ENCODE measurements around the gene INCA1. TPM values are rescaled to one million over a fixed set of nuclear protein-coding genes. Genes with fewer than 3 reads are reported as not detected.

INCA1 gene
- total and polyA plus RNA-seq, 2 donors: 0.24 to 1.5 TPM

DNA sequence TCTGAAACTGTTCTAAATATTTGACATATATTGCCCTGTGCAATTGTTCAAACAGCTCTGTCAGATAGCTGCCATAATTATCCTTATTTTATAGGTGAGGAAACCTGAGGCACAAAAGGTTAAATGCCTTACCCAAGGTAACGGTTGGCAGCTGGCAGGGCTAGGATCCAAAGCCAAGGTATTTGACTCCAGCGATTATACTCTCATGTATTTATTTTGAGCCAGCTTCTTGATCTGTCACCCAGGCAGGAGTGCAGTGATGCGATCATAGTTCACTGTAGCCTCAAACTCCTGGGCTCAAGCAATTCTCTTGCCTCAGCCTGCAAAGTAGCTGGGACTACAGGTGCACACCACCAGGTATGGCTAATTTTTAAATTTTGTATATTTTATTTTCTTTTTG is 39.2 kb downstream of the INCA1 start:
- no peak for DNase-seq (ENCODE audit: low read depth in 6 of 9, low spot score in 9 of 9)
- H3K9me3 ChIP-seq (ENCODE audit: control insufficient read depth in 2 of 2, insufficient read depth in 1 of 2, low read length in 1 of 2): no peaks in the 10 kb centered on the region
- WGBS: 95% methylated on average over 3 of the region's 3 CpGs
- H3K27ac ChIP-seq (ENCODE audit: low read depth in 1 of 2, low read length in 1 of 2): no peak overlapping the region
- peaks cover 23 to 24% of the 10 kb centered on the region in 2 donors for H3K36me3 ChIP-seq (ENCODE audit: control insufficient read depth in 2 of 2, insufficient read depth in 2 of 2, low read length in 1 of 2)
- no peak overlapping the region for H3K4me3 ChIP-seq (ENCODE audit: low read length in 2 of 2)
- H3K27me3 ChIP-seq (ENCODE audit: control insufficient read depth in 2 of 2, insufficient read depth in 1 of 2, low read length in 1 of 2): no peaks in the 10 kb centered on the region
- peaks cover 0 to 3% of the 10 kb centered on the region in 2 donors for H3K4me1 ChIP-seq (ENCODE audit: control insufficient read depth in 2 of 2, insufficient read depth in 2 of 2, low read length in 2 of 2)

DNA sequence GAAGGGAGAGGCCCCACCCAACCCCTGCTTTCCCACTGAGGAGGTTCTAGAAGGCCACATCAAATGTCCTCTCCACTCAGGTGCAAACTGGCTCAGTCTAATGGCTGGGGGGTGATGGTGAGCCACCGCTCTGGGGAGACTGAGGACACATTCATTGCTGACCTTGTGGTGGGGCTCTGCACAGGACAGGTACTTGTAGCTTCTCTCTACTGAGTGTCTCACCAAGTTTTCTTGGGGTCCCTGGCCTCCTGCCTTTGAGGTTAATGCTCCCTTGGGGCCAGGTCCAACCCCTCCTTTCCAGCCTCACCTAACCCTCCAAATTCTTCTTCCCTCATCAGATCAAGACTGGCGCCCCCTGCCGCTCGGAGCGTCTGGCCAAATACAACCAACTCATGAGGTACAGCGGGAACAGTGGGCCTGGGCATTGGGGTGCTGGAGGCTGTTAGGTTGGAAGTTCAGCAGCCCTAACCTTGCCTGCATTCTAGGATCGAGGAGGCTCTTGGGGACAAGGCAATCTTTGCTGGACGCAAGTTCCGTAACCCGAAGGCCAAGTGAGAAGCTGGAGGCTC is 40.7 kb downstream of the INCA1 start:
- H3K9me3 ChIP-seq (ENCODE audit: control insufficient read depth in 2 of 2, insufficient read depth in 1 of 2, low read length in 1 of 2): no peaks in the 10 kb centered on the region
- 92% methylated on average over 10 of the region's 10 CpGs for WGBS
- no peak for DNase-seq (ENCODE audit: low read depth in 6 of 9, low spot score in 9 of 9)
- H3K4me3 ChIP-seq (ENCODE audit: low read length in 2 of 2): no peak overlapping the region
- no peak overlapping the region for H3K27ac ChIP-seq (ENCODE audit: low read depth in 1 of 2, low read length in 1 of 2)
- peaks cover 0 to 13% of the 10 kb centered on the region in 2 donors for H3K4me1 ChIP-seq (ENCODE audit: control insufficient read depth in 2 of 2, insufficient read depth in 2 of 2, low read length in 2 of 2)
- peaks cover 20 to 23% of the 10 kb centered on the region in 2 donors for H3K36me3 ChIP-seq (ENCODE audit: control insufficient read depth in 2 of 2, insufficient read depth in 2 of 2, low read length in 1 of 2)
- no peaks in the 10 kb centered on the region for H3K27me3 ChIP-seq (ENCODE audit: control insufficient read depth in 2 of 2, insufficient read depth in 1 of 2, low read length in 1 of 2)

DNA sequence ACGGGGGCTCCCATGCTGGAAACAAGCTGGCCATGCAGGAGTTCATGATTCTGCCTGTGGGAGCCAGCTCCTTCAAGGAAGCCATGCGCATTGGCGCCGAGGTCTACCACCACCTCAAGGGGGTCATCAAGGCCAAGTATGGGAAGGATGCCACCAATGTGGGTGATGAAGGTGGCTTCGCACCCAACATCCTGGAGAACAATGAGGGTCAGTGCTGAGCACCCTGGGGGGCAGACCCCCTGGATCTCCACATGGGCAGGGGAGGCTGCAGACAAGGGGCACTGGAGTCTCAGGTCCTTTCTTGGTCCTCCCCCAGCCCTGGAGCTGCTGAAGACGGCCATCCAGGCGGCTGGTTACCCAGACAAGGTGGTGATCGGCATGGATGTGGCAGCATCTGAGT is 42.2 kb downstream of the INCA1 start:
- DNase-seq (ENCODE audit: low read depth in 6 of 9, low spot score in 9 of 9): no peak
- peaks cover 12 to 28% of the 10 kb centered on the region in 2 donors for H3K4me1 ChIP-seq (ENCODE audit: control insufficient read depth in 2 of 2, insufficient read depth in 2 of 2, low read length in 2 of 2)
- H3K4me3 ChIP-seq (ENCODE audit: low read length in 2 of 2): no peak overlapping the region
- peaks cover 0 to 4% of the 10 kb centered on the region in 2 donors for H3K27me3 ChIP-seq (ENCODE audit: control insufficient read depth in 2 of 2, insufficient read depth in 1 of 2, low read length in 1 of 2)
- peaks cover 15 to 16% of the 10 kb centered on the region in 2 donors for H3K36me3 ChIP-seq (ENCODE audit: control insufficient read depth in 2 of 2, insufficient read depth in 2 of 2, low read length in 1 of 2)
- 98% methylated on average over 8 of the region's 8 CpGs for WGBS
- no peak overlapping the region for H3K27ac ChIP-seq (ENCODE audit: low read depth in 1 of 2, low read length in 1 of 2)
- no peaks in the 10 kb centered on the region for H3K9me3 ChIP-seq (ENCODE audit: control insufficient read depth in 2 of 2, insufficient read depth in 1 of 2, low read length in 1 of 2)

DNA sequence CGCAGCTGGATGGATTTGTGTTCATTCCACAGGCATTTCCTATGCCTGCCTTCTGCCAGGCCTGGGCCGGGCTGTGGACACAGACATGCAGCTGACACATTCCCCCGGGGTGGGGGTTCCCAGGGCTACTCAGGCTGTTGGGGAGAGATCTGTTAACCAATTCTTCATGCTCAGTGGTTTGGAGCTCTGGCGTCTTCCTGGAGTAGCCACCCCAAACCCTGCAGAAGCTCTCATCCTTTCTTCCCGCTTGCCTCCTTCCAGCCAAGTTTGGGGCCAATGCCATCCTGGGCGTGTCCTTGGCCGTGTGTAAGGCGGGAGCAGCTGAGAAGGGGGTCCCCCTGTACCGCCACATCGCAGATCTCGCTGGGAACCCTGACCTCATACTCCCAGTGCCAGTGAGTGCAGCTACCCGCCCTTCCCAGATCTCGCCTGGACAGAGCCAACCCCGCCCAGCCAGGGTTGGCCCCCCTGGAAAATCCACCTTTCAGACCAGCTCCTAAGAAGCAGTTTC is 43.8 kb downstream of the INCA1 start:
- Histone ChIP-seq H3K4me3 (ENCODE audit: low read length in 2 of 2) (no peak overlapping the region), H3K4me1 (ENCODE audit: control insufficient read depth in 2 of 2, insufficient read depth in 2 of 2, low read length in 2 of 2) (peaks cover 13 to 29% of the 10 kb centered on the region in 2 donors), H3K27me3 (ENCODE audit: control insufficient read depth in 2 of 2, insufficient read depth in 1 of 2, low read length in 1 of 2) (peaks cover 0 to 5% of the 10 kb centered on the region in 2 donors), H3K27ac (ENCODE audit: low read depth in 1 of 2, low read length in 1 of 2) (peak overlapping the region in 1 of 2 donors; percentile 37), H3K9me3 (ENCODE audit: control insufficient read depth in 2 of 2, insufficient read depth in 1 of 2, low read length in 1 of 2) (no peaks in the 10 kb centered on the region), H3K36me3 (ENCODE audit: control insufficient read depth in 2 of 2, insufficient read depth in 2 of 2, low read length in 1 of 2) (peaks cover 4 to 5% of the 10 kb centered on the region in 2 donors)
- DNase-seq (ENCODE audit: low read depth in 6 of 9, low spot score in 9 of 9): no peak
- 93% methylated on average over 14 of the region's 14 CpGs for WGBS

DNA sequence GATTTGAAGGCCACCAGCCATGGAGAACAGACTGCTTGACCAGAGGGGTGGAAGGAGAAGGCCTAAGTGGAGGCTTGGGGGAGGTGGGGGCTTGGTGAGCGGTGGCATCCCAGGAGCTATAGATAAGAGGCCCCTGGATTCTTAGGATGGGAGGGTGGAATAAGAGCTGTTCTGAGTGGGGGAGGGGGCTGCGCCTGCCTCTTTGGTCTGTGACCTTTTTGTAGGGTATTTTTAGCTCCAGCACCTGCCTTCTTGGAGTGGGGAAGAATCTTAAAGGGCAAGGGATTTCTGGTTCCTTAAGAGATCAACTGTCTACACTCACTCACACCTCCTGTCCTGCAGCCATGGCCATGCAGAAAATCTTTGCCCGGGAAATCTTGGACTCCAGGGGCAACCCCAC is 45.8 kb downstream of the INCA1 start:
- Histone ChIP-seq H3K27me3 (ENCODE audit: control insufficient read depth in 2 of 2, insufficient read depth in 1 of 2, low read length in 1 of 2) (peaks cover 0 to 5% of the 10 kb centered on the region in 2 donors), H3K9me3 (ENCODE audit: control insufficient read depth in 2 of 2, insufficient read depth in 1 of 2, low read length in 1 of 2) (peaks cover 0 to 5% of the 10 kb centered on the region in 2 donors), H3K4me1 (ENCODE audit: control insufficient read depth in 2 of 2, insufficient read depth in 2 of 2, low read length in 2 of 2) (peaks cover 13 to 32% of the 10 kb centered on the region in 2 donors), H3K36me3 (ENCODE audit: control insufficient read depth in 2 of 2, insufficient read depth in 2 of 2, low read length in 1 of 2) (peaks cover 5 to 10% of the 10 kb centered on the region in 2 donors), H3K4me3 (ENCODE audit: low read length in 2 of 2) (peak overlapping the region in 1 of 2 donors; percentile 3), H3K27ac (ENCODE audit: low read depth in 1 of 2, low read length in 1 of 2) (no peak overlapping the region)
- 88% methylated on average over 3 of the region's 3 CpGs for WGBS
- DNase-seq (ENCODE audit: low read depth in 6 of 9, low spot score in 9 of 9): no peak

DNA sequence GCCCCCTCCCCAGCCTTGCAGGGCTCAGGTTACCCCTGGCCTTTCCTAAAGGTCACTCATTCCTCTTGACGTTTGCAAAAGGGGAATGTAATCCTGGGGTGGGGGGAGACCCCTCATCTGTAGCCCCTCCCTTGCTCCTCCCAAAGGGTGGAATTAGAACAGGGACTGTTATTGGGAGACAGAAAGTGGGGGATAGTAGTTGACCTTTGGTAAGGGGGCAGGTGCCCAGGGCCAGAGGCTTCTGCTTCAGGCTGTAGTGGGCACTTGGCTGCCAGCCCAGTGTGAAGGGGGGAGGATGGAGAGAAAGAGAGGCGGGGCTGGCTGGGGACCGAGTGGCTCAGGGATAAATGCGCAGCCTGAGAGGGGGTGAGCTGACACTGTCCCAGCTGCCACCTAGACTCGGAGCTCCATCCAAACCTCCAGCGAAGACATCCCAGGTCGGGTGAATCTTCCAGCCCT is 46.5 kb downstream of the INCA1 start, which contains the start of gene ENO3:
Gene ENO3, plus strand, starts transcription at position 374 of the 459 bp plus-strand sequence. CDS start 711 bp downstream, outside the sequence.
- Histone ChIP-seq H3K27me3 (ENCODE audit: control insufficient read depth in 2 of 2, insufficient read depth in 1 of 2, low read length in 1 of 2) (peaks cover 0 to 5% of the 10 kb centered on the region in 2 donors), H3K4me1 (ENCODE audit: control insufficient read depth in 2 of 2, insufficient read depth in 2 of 2, low read length in 2 of 2) (peaks cover 16 to 39% of the 10 kb centered on the region in 2 donors), H3K36me3 (ENCODE audit: control insufficient read depth in 2 of 2, insufficient read depth in 2 of 2, low read length in 1 of 2) (peaks cover 8 to 17% of the 10 kb centered on the region in 2 donors), H3K9me3 (ENCODE audit: control insufficient read depth in 2 of 2, insufficient read depth in 1 of 2, low read length in 1 of 2) (peaks cover 0 to 5% of the 10 kb centered on the region in 2 donors), H3K27ac (ENCODE audit: low read depth in 1 of 2, low read length in 1 of 2) (peak within 1 kb of the TSS; percentile 66 to 100), H3K4me3 (ENCODE audit: low read length in 2 of 2) (peak within 1 kb of the TSS; percentile 36 to 100)
- WGBS: 69% methylated on average over 7 of the region's 7 CpGs
- no peak for DNase-seq (ENCODE audit: low read depth in 6 of 9, low spot score in 9 of 9)

DNA sequence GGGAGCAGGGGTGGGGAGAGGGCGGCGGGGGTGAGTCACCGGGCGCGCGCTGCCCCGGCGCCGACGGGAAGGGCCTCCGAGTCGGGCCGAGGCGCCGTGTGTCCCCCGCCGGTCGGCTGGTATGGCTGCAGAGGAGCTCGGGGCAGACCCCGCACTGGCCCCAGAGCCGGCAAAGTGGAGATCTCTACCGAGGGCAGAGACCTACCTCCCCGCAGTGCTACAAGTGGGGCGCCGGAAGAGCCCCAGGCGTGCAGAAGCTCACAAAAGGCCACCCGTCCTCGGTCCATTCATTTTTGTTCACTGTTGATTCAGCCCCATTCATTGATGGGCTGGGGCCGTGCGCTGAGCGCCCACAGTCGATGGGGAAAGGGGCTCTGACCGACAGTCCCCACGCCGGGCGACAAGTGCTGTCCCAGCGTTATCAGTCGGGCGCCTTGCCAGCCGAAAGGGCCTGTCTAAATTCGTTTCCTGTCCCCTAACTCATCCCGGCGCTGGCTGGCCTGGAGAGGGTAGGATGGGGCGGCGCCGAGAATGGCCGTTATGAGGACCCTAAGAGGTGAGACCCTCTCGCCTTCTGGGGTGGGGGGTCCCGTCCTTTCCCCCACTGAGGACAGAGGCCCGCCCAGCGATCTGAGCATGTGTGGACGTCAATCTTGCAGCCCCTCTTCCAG is 47.1 kb downstream of the INCA1 start:
- Histone ChIP-seq H3K27me3 (ENCODE audit: control insufficient read depth in 2 of 2, insufficient read depth in 1 of 2, low read length in 1 of 2) (peaks cover 0 to 5% of the 10 kb centered on the region in 2 donors), H3K36me3 (ENCODE audit: control insufficient read depth in 2 of 2, insufficient read depth in 2 of 2, low read length in 1 of 2) (peaks cover 14 to 23% of the 10 kb centered on the region in 2 donors), H3K4me3 (ENCODE audit: low read length in 2 of 2) (peak overlapping the region; percentile 36 to 100), H3K9me3 (ENCODE audit: control insufficient read depth in 2 of 2, insufficient read depth in 1 of 2, low read length in 1 of 2) (peaks cover 0 to 5% of the 10 kb centered on the region in 2 donors), H3K27ac (ENCODE audit: low read depth in 1 of 2, low read length in 1 of 2) (peak overlapping the region; percentile 66 to 100), H3K4me1 (ENCODE audit: control insufficient read depth in 2 of 2, insufficient read depth in 2 of 2, low read length in 2 of 2) (peaks cover 21 to 45% of the 10 kb centered on the region in 2 donors)
- DNase-seq (ENCODE audit: low read depth in 6 of 9, low spot score in 9 of 9): peak in 2 of 9 donors; percentile 30 to 57
- WGBS: 12% methylated on average over 52 of the region's 52 CpGs

DNA sequence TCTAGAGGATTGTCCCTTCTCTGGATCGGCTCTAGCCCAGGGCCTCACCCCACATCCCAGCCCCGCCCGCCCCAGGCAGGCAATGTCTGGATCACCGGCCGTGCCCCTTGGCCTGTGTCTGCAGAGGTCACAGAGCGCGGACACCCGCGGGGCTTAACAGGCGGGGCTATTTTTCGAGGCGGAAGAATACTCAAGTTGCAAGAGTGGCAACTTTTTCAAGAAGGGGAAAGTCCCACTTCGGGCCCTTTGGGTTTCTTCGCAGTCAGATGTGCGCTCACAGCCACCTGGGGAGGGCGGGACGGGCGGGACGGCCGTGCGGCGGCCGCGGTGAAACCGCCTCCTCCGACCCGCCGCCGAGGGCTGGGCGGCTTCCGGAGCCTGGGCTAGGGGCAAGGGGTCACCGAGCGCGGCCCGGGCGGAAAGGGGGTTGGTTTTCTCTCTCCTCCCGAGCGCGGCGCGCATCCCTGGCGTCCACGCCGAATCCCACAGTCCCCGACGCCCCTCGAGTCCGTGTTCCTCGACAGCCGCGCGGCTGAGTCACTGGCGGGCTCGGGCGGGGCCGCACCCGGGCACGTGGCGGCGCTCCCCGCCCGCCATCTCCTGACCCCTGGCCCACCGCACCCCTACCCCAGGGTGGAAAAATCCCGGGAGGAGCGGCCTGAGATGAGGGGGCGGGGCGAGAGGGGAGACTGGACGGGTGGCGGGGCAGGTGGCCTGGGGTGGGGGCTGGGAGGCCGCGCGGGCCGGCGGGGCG is 47.8 kb downstream of the INCA1 start:
- 1% methylated on average over 75 of the region's 75 CpGs for WGBS
- H3K4me1 ChIP-seq (ENCODE audit: control insufficient read depth in 2 of 2, insufficient read depth in 2 of 2, low read length in 2 of 2): peaks cover 29 to 52% of the 10 kb centered on the region in 2 donors
- DNase-seq (ENCODE audit: low read depth in 6 of 9, low spot score in 9 of 9): peak in 6 of 9 donors; percentile 61 to 89 (median 68)
- peaks cover 0 to 5% of the 10 kb centered on the region in 2 donors for H3K9me3 ChIP-seq (ENCODE audit: control insufficient read depth in 2 of 2, insufficient read depth in 1 of 2, low read length in 1 of 2)
- H3K27me3 ChIP-seq (ENCODE audit: control insufficient read depth in 2 of 2, insufficient read depth in 1 of 2, low read length in 1 of 2): peaks cover 0 to 5% of the 10 kb centered on the region in 2 donors
- peak overlapping the region; percentile 100 for H3K4me3 ChIP-seq (ENCODE audit: low read length in 2 of 2)
- peak overlapping the region; percentile 99 to 100 for H3K27ac ChIP-seq (ENCODE audit: low read depth in 1 of 2, low read length in 1 of 2)
- H3K36me3 ChIP-seq (ENCODE audit: control insufficient read depth in 2 of 2, insufficient read depth in 2 of 2, low read length in 1 of 2): peaks cover 19 to 30% of the 10 kb centered on the region in 2 donors
